Gastrocnemius medialis (tissue), 4 donors: ENCODE results near the gene PDE1C. TPM values are rescaled to one million over a fixed set of nuclear protein-coding genes. Genes with fewer than 3 reads are reported as not detected.

ENCODE experiments used
- ATAC-seq, 2 donors: fragments of 150-250 bp; one replicate each; pipeline ENCODE4 v1.9.1; 2016
- DNase-seq, 2 donors: peaks; one replicate each; pipeline ENCODE4 v3.0.0-alpha.2; 2019
- H3K27ac ChIP-seq, 4 donors: fragments of 200-600 bp; sonication (generic); 1 replicate in 1 of 4; 2 replicates in 3 of 4; pipeline ENCODE4 v1.5.1; 2016 to 2018; ENCODE audit warnings: mild to moderate bottlenecking in 2 of 4, moderate library complexity in 1 of 4
- H3K27me3 ChIP-seq, 3 donors: fragments of 200-600 bp; sonication (generic) in 2 of 3; 1 replicate in 1 of 3; 2 replicates in 2 of 3; pipeline versions ENCODE4 v1.5.1 to v1.6.0; 2016 to 2019; ENCODE audit warnings: mild to moderate bottlenecking in 1 of 3, moderate library complexity in 1 of 3
- H3K36me3 ChIP-seq, 2 donors: fragments of 200-600 bp; sonication (generic) in 1 of 2; one replicate each; pipeline ENCODE4 v1.5.1; 2017 to 2018
- H3K4me1 ChIP-seq, 2 donors: fragments of 200-600 bp; sonication (generic) in 1 of 2; one replicate each; pipeline ENCODE4 v1.5.1; 2016 to 2017; ENCODE audit warnings: mild to moderate bottlenecking in 2 of 2
- H3K4me3 ChIP-seq, 4 donors: fragments of 200-600 bp; sonication (generic) in 3 of 4; 1 replicate in 1 of 4; 2 replicates in 3 of 4; pipeline ENCODE4 v1.5.1; 2016 to 2019; ENCODE audit warnings: mild to moderate bottlenecking in 2 of 4
- H3K9me3 ChIP-seq, 3 donors: fragments of 200-600 bp; sonication (generic) in 2 of 3; 1 replicate in 1 of 3; 2 replicates in 2 of 3; pipeline ENCODE4 v1.5.1; 2016 to 2019
- POLR2A ChIP-seq, 2 donors: fragments of 450-650 bp; IDR thresholded peaks; one replicate each; pipeline ENCODE4 v1.6.1; 2017; ENCODE audit warnings: antibody characterized with exemption in 2 of 2, mild to moderate bottlenecking in 2 of 2, moderate library complexity in 2 of 2
- in situ Hi-C, 4 donors: fragments of 200-750 bp; cut with MboI; loops; one replicate each; pipeline versions ENCODE4 v1.15.0 to v1.8.0; 2017; ENCODE audit warnings: low sequenced_read_pairs in 4 of 4
- intact Hi-C: fragments of 100-400 bp; cut with DNase I; formaldehyde crosslinking; loops from one replicate; pipeline ENCODE4 v1.15.1; 2023; ENCODE audit warnings: low total_unique reads
- total RNA-seq, 4 donors: library from RNA; depleted of rRNA; stranded (reverse); fragments of >200 nt; gene quantifications; one replicate each; pipeline versions ENCODE4 v1.1.0 to v1.2.3, GENCODE V29; 2016
- TF ChIP-seq, protein P1 (sequence below), 5 experiments: fragments of 450-650 bp in 3 of 5; fragments of 200-600 bp in 2 of 5; sonication (generic) in 2 of 5; IDR thresholded peaks in 4 of 5; conservative IDR thresholded peaks in 1 of 5; 1 replicate in 4 of 5; 2 replicates in 1 of 5; pipeline ENCODE4 v1.5.1; 2016 to 2019; ENCODE audit warnings: antibody characterized with exemption in 5 of 5, mild to moderate bottlenecking in 3 of 5, moderate library complexity in 3 of 5

The PDE1C gene
- total RNA-seq, 4 donors from 2014 or later: 0.46 to 1.2 (median 0.67) TPM

DNA sequence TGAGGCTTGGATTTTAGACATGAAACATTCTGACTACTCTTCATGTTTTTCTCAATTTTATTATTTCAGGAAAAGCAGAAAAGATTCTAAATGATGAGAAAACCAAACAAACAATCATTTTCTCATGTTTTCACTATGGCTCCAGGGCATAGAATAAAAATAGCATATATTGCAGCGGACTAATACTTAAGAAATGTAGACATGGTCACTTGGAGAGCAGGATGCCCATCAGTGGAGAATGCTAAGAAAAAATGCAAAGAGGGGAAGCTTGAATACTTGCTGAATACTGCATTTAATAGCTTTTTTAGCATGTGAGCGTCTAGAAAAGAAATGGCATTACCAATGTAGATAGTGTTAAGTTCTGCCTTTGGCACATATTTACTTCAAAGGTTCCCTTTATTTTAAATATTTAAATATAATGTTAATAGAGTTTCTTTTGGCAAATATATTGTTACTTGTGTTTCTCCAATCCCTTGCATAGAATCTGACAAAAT is 275.3 kb downstream of the PDE1C start:
- Histone ChIP-seq H3K4me1 (no peaks in the 10 kb centered on the region), H3K27ac (no peak overlapping the region), H3K36me3 (no peaks in the 10 kb centered on the region), H3K4me3 (no peak overlapping the region), H3K27me3 (no peaks in the 10 kb centered on the region), H3K9me3 (no peaks in the 10 kb centered on the region)
- intact Hi-C loops (no loop called here), in situ Hi-C loops (no loop called here)
- TF ChIP-seq POLR2A (IDR thresholded peaks at IDR 0.05): no peak
- TF ChIP-seq, protein P1, sequence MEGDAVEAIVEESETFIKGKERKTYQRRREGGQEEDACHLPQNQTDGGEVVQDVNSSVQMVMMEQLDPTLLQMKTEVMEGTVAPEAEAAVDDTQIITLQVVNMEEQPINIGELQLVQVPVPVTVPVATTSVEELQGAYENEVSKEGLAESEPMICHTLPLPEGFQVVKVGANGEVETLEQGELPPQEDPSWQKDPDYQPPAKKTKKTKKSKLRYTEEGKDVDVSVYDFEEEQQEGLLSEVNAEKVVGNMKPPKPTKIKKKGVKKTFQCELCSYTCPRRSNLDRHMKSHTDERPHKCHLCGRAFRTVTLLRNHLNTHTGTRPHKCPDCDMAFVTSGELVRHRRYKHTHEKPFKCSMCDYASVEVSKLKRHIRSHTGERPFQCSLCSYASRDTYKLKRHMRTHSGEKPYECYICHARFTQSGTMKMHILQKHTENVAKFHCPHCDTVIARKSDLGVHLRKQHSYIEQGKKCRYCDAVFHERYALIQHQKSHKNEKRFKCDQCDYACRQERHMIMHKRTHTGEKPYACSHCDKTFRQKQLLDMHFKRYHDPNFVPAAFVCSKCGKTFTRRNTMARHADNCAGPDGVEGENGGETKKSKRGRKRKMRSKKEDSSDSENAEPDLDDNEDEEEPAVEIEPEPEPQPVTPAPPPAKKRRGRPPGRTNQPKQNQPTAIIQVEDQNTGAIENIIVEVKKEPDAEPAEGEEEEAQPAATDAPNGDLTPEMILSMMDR (IDR thresholded peaks at IDR 0.05 in 4 of 5, conservative IDR thresholded peaks at IDR 0.05 in 1 of 5): no peak
- DNase-seq: no peak
- ATAC-seq: no peak

DNA sequence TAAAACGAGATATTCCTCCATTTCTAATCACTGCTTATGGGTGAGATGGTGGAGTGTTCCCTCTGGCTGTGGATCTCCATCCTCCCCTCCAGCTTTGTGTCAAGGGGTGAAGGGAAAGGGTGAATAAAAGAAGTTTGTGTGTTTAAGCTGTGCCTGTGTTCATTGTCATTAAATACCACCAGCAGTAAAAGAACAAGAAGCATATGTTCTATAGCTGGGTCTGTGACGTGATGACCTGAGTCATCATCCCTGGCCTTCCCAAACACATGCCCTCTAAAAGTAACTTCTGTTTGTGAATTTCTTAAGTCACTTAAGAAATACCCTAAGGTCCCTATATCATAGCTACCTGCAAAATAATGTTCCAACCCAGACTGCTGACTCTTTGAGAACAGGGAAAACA is 278.3 kb downstream of the PDE1C start:
- Histone ChIP-seq H3K4me3 (no peak overlapping the region), H3K36me3 (no peaks in the 10 kb centered on the region), H3K27ac (no peak overlapping the region), H3K27me3 (no peaks in the 10 kb centered on the region), H3K9me3 (no peaks in the 10 kb centered on the region), H3K4me1 (no peaks in the 10 kb centered on the region)
- DNase-seq: no peak
- no peak for ATAC-seq
- TF ChIP-seq POLR2A (IDR thresholded peaks at IDR 0.05): no peak
- TF ChIP-seq, protein P1 (IDR thresholded peaks at IDR 0.05 in 4 of 5, conservative IDR thresholded peaks at IDR 0.05 in 1 of 5): no peak
- in situ Hi-C loops (no loop called here), intact Hi-C loops (no loop called here)

DNA sequence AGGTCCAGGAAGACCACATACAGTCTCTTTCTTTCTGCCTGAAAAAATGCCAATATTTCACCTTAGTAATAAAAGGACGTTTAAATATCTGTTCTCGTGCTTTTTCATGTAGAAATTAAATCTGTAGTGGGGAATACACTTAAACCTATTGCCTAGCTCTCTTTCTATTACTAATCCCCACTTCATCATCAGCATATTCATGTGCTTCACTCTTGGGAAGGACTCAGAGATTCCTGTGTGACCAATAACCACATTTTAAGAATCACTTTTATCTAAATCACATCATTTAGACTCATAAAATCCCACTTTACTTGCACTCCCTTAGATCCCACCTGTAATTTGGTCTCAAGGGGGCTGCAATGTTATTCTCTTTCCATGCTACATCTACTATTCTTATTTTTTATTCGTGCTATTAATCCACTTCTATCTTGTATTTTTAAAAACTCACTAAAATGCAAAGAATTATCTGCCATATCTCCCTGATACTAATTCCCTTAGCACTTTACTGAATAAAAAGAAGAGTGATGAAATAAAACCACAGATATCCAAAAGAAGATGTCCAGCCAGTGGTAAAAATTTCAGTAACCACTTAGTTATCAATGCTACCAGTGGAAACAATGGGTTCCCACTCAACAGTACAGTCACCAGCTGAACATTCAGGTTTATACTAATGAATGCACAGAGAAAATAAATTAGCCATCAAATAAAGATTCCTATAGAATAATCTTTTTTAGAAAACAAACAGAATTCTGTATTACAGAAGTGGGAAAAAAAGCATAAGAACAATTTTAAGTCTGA is 281.1 kb downstream of the PDE1C start:
- Histone ChIP-seq H3K27ac (no peak overlapping the region), H3K36me3 (no peaks in the 10 kb centered on the region), H3K9me3 (no peaks in the 10 kb centered on the region), H3K4me1 (no peaks in the 10 kb centered on the region), H3K4me3 (no peak overlapping the region), H3K27me3 (no peaks in the 10 kb centered on the region)
- in situ Hi-C loops (no loop called here), intact Hi-C loops (no loop called here)
- DNase-seq: no peak
- ATAC-seq: no peak
- TF ChIP-seq POLR2A (IDR thresholded peaks at IDR 0.05): no peak
- TF ChIP-seq, protein P1 (IDR thresholded peaks at IDR 0.05 in 4 of 5, conservative IDR thresholded peaks at IDR 0.05 in 1 of 5): no peak

DNA sequence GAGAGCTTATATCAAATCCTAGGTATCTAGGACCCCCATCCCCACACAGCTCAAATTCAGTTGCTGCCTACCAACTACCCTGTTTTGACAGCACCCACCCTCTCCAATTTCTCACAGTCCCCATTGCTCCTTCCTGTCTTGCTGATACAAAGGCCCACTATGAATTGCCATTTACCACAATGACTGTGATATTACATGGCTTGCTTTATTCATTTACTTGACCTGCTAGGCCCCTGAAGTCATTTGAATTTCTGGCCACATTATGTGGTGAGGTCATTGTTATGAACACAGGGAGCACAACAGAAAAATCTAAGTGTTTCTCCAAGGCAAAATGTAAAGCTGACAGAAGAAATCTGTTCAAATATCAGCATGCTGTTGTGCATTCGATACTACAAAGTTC is 281.8 kb downstream of the PDE1C start:
- Histone ChIP-seq H3K27me3 (no peaks in the 10 kb centered on the region), H3K4me3 (no peak overlapping the region), H3K9me3 (no peaks in the 10 kb centered on the region), H3K36me3 (no peaks in the 10 kb centered on the region), H3K4me1 (no peaks in the 10 kb centered on the region), H3K27ac (no peak overlapping the region)
- in situ Hi-C loops: no loop called here
- intact Hi-C loops: no loop called here
- ATAC-seq (no peak), DNase-seq (no peak)
- TF ChIP-seq, protein P1 (IDR thresholded peaks at IDR 0.05 in 4 of 5, conservative IDR thresholded peaks at IDR 0.05 in 1 of 5): no peak
- TF ChIP-seq POLR2A (IDR thresholded peaks at IDR 0.05): no peak
